ENCODE data around the gene C1orf21.

C1orf21 gene

DNA sequence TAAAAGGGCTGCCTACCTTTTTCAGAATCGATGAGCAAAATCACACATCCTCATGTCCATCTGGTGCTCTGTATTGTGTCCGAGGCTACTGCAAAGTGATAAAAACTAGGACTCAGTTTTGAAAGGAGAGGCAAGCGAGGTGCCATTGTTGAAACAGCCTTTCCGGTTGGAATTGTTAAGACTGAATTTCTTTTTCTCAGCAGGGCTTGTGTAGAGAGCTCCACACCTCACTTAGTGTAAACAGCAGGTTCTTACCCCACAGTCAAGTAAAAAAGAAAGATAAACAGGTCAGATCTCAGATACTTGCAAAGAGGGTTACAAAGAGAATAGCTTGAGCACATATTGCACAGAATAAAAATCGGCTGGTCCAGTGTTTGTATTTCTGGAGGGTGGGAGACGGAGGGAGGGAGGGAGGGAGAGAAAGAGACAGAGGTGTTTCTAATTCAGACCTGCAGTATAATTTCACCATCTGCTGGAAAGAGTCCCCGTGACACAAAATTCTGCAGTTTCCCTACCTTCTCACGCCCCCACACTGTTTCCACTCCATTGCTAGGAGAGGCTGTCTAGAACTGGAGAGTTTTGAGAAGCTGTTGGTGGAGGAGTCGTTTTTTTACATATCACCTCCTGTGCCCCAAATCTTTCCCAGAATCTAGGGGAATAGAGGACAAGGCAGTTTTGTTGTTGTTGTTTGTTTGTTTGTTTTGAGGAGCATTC, 285.3 kb downstream of the C1orf21 start:
- DNase-seq (ENCODE audit: low read depth, low spot score), result no peak
- H3K27ac ChIP-seq, result no peak overlapping the region

GRCh38 chr1:184673305-184673704, 286.5 kb downstream of the C1orf21 start:
- no peak for DNase-seq (ENCODE audit: low read depth, low spot score)
- H3K27ac ChIP-seq, result no peak overlapping the region

DNA sequence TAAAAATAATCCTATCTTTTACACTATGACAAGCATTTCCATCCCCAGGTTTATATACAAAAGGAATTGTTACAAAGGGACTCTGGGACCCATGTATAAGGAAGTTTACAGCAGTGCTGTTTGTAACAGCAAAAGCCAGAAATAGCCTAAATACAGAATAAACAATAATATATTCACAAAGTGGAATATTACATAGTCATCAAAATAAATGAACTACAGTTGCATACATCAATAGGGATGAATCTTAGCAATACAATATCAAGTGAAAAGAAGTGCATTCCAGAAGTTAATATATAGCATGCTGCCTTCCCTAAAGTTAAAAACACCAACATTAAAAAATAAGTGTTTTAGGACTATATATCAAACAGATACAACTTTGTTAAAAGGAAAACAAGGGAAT, 290.5 kb downstream of the C1orf21 start:
- no peak for DNase-seq (ENCODE audit: low read depth, low spot score)
- H3K27ac ChIP-seq, result no peak overlapping the region

All from epithelial cell of prostate (primary cell).